GM21390 (cell line): ENCODE measurements around the gene ZBED1.
"Not testable (repeated sequence)": the region's sequence is repeated elsewhere in the genome, so short reads cannot be mapped to it uniquely, and the experiment has no call there.

Experiments
- ATAC-seq: cut with Tn5 transposase; IDR thresholded peaks from one replicate; pipeline ENCODE4 v1.9.1; 2021; ENCODE audit not compliant: unreplicated experiment

Gene ZBED1

GRCh38 chrX:2500803-2501558 lies at the start of gene ZBED1, which contains the start of gene DHRSX:
ZBED1 (minus strand) TSS chrX:2500976; CDS start chrX:2490719, 10,257 bp downstream.
DHRSX (minus strand) TSS chrX:2500976; CDS start chrX:2500925, 51 bp downstream.
- ATAC-seq = peak; percentile 47

GRCh38 chrX:2549876-2550275 lies 49.1 kb upstream of the ZBED1 start:
- no peak for ATAC-seq

- no peak for ATAC-seq
These were observed 48.1 kb upstream of the ZBED1 start for GRCh38 chrX:2548711-2549423.

- no peak for ATAC-seq
These were observed 47.0 kb upstream of the ZBED1 start for GRCh38 chrX:2547736-2548135.

GRCh38 chrX:2546496-2546895 lies 45.7 kb upstream of the ZBED1 start:
- no peak for ATAC-seq

- no peak for ATAC-seq
These were observed 44.4 kb upstream of the ZBED1 start for GRCh38 chrX:2545144-2545543.

GRCh38 chrX:2542826-2543521 lies 42.2 kb upstream of the ZBED1 start:
- ATAC-seq = no peak

GRCh38 chrX:2541603-2542002 lies 40.8 kb upstream of the ZBED1 start:
- ATAC-seq = no peak

- ATAC-seq = no peak
These were observed 39.7 kb upstream of the ZBED1 start for GRCh38 chrX:2540426-2540947.

- no peak for ATAC-seq
These were observed 38.8 kb upstream of the ZBED1 start for GRCh38 chrX:2539586-2539985.

GRCh38 chrX:2538031-2538757 lies 37.4 kb upstream of the ZBED1 start:
- no peak for ATAC-seq

- ATAC-seq = no peak
These were observed 36.2 kb upstream of the ZBED1 start for GRCh38 chrX:2536974-2537373.

GRCh38 chrX:2536141-2536540 lies 35.4 kb upstream of the ZBED1 start:
- no peak for ATAC-seq

- ATAC-seq = not testable (repeated sequence)
These were observed 33.7 kb upstream of the ZBED1 start for GRCh38 chrX:2534261-2535021.

- no peak for ATAC-seq
These were observed 32.6 kb upstream of the ZBED1 start for GRCh38 chrX:2533424-2533823.

- ATAC-seq = no peak
These were observed 25.6 kb upstream of the ZBED1 start for GRCh38 chrX:2526390-2526789.

GRCh38 chrX:2523911-2524310 lies 23.1 kb upstream of the ZBED1 start:
- ATAC-seq = no peak

GRCh38 chrX:2521927-2522386 lies 21.2 kb upstream of the ZBED1 start:
- ATAC-seq = peak; percentile 32

- peak; percentile 67 for ATAC-seq
These were observed 20.5 kb upstream of the ZBED1 start for GRCh38 chrX:2521092-2521926.
